GM18519 (cell line): ENCODE measurements around the gene HIP1.
"Not testable (repeated sequence)": the region's sequence is repeated elsewhere in the genome, so short reads cannot be mapped to it uniquely, and the experiment has no call there.

Experiments
- ATAC-seq: cut with Tn5 transposase; IDR thresholded peaks from one replicate; pipeline ENCODE4 v1.9.1; 2021; ENCODE audit warnings: mild to moderate bottlenecking, moderate library complexity; ENCODE audit not compliant: unreplicated experiment, low FRiP score

HIP1 gene

DNA sequence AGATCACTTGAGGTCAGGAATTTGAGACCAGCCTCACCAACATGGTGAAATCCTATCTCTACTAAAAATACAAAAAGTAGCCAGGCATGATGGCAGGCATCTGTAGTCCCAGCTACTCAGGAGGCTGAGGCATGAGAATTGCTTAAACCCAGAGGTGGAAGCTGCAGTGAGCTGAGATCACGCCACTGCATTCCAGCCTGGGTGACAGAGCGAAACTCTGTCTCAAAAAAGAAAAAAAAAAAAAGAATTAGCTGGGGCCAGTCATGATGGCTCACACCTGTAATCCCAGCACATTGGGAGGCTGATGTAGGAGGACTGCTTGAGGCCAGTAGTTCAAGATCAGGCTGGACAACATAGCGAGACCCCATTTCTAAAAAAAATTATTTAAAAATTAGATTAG lies 21.0 kb downstream of the HIP1 start:
- not testable (repeated sequence) for ATAC-seq

DNA sequence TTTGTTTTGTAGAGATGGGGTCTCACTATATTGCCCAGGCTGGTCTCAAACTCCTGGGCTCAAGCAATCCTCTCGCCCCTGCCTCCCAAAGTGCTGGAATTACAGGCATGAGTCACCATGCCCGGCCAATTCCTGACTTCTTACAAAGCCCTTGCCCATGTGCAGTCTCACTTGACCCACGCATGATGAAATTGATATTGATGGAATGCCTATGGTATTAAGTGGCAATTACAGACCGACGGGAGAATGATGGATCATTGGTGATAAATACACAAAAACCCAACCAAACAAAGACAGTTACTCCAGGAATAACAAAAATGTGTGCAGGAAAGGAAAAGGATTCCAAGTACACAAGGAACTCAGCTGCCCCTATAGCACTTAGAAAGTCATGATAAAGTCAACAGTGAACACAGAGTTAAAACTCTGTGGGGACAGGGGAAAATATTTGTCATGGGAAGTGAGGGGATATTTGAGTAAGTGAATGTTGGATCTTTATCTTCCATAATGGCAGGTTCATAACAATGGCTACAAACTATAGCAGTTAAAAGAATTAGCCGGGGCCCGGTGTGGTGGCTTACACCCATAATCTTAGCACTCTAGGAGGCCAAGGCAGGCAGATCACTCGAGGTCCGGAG lies 21.6 kb downstream of the HIP1 start:
- ATAC-seq = no peak

GRCh38 chr7:75715864-75716263 lies 22.9 kb downstream of the HIP1 start:
- no peak for ATAC-seq

- no peak for ATAC-seq
These were observed 26.0 kb downstream of the HIP1 start for GRCh38 chr7:75712517-75713361.

GRCh38 chr7:75711656-75712514 lies 26.9 kb downstream of the HIP1 start:
- no peak for ATAC-seq

DNA sequence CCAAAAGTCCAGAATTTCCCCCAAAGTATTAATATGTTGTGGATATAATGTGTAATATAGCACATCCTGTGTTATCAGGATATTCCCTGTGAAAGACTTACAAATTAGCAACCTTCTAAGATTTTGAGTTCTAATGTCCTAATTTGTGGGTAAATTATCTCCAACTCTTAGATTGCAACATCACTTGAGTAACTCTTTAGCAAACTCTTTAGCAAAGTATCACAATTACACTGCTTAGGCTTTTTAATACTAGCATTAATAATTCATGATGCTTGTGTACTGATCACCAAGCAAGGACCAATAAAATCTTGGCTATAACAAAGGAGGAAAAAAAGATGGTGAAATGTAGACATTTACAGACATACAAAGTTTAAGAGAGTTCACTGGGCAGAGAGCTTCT lies 27.7 kb downstream of the HIP1 start:
- ATAC-seq = no peak

- no peak for ATAC-seq
These were observed 33.8 kb downstream of the HIP1 start for GRCh38 chr7:75704928-75705327.

DNA sequence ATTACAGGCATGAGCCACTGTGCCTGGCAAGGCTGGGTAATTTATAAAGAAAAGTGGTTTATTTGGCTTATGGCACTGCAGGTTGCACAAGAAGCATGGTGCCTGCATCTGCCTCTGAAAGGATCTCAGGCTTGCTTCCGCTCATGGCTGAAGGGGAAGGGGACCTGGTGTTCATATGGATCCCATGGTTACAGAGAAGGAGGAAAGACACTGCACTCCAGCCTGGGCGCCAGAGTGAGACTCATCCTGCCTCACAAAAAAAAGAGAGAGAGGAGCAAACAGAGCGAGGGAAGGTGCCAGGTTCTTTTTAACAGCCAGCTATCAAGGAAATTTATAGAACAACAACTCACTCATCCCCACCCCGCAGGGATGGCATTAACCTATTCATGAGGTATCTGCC lies 36.2 kb downstream of the HIP1 start:
- ATAC-seq = no peak

- ATAC-seq = no peak
These were observed 38.7 kb downstream of the HIP1 start for GRCh38 chr7:75699993-75700392.

DNA sequence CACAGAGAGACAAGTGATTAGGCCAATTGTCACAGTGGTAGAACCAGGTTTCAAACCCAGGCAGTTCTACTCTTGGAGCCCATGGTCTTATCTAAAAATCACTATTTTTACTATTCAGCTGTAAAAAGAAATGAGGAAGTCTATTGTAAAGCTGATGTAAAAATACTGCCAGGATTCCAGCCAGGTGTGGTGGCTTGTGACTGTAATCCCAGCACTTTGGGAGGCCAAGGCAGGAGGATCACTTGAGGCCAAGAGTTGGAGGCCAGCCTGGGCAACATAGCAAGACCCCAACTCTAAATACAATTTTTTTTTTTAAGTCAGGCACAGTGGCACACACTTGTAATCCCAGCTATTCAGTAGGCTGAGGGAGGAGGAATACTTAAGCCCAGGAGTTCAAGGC lies 40.4 kb downstream of the HIP1 start:
- ATAC-seq = no peak

DNA sequence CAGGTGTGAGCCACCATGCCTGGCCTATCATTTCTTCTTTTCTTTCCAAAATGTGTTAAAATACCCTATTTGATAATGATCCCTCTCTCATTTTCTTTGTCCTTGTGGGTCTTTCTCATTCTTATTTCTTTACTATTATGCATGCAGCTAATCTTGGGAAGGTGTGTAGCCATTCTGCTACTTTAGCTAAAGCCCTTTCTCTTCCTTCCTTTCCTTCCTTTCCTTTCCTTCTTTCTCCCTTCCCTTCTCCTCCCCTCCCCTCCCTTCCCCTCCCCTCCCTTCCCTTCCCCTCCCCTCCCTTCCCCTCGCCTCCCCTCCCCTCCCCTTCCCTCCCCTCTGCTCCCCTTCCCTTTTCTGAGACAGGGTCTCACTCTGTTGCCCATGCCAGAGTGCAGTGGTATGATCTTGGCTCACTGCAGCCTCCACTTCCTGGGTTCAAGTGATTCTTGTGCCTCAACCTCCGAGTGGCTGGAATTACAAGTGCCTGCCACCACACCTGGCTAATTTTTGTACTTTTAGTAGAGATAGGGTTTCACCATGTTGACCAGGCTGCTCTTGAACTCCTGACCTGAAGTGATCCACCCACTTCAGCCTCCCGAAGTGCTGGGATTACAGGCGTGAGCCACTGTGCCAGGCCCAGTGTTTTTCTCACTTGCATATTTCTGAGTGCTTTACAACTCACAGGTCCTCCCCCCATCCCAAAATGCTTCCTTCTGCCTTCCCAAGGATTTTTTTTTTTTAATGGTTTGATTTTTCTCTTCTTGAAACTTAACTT lies 42.3 kb downstream of the HIP1 start:
- ATAC-seq = no peak

DNA sequence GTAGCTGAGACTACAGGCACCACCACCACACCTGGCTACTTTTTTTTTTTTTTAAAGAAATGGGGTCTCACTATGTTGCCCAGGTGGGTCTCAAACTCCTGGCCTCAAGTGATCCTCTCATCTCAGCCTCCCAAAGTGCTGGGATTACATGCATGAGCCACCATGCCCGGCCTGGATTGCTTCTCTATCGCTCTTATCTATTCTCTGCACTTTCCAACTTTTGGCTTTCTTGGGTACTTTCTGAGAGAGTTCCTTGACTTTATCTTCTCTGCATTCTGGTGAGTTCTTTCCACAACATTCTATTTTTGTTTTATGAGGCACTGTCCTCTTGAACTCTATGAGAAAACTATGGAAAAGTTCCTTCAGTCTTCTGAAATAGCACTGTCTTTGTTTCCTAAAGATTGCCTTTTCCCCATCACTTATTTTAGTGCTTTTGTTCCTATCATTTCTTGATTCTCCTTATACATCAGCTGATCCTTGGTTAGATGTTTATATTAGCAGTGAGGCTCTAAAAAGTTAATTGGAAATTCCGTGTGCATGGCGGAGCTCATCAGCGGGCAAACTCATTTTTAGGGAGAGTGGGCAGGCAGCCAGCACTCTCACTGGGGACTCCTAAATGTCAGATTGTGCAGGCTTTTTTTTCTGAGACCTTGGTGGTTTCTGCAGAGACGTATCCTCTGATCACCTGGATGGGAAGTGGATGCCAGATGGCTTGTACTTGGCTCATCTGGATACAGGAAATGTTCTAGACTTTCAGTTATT lies 43.9 kb downstream of the HIP1 start:
- ATAC-seq = no peak

DNA sequence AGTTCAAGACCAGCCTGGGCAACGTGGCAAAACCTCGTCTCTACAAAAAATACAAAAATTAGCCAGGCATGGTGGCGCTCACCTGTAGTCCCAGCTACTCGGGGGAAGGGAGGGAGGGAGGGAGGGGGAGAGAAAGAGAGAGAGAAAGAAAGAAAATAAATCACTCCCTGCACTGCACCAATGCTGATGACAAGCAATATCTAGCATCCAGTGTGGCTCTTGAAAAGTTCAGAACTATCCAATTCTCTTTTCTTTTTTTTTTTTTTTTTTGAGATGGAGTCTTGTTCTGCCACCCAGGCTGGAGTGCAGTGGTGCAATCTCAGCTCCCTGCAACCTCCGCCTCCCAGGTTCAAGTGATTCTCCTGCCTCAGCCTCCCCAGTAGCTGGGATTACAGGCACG lies 45.1 kb downstream of the HIP1 start:
- not testable (repeated sequence) for ATAC-seq

GRCh38 chr7:75691793-75692543 lies 46.8 kb downstream of the HIP1 start:
- no peak for ATAC-seq

- ATAC-seq = no peak
These were observed 48.6 kb downstream of the HIP1 start for GRCh38 chr7:75690121-75690523.

- no peak for ATAC-seq
These were observed 49.3 kb downstream of the HIP1 start for GRCh38 chr7:75689246-75690099.

- no peak for ATAC-seq
These were observed 50.3 kb downstream of the HIP1 start for GRCh38 chr7:75688200-75689136.
